Measurements from ENCODE around the gene WNT16.
"Not testable (repeated sequence)": the region's sequence is repeated elsewhere in the genome, so short reads cannot be mapped to it uniquely, and the experiment has no call there.

WNT16 gene

GRCh38 chr7:121307021-121307574 lies 21.7 kb upstream of the WNT16 start:
- DNase-seq: no peak

- DNase-seq: no peak
Measured at GRCh38 chr7:121313220-121313792, 15.5 kb upstream of the WNT16 start.

GRCh38 chr7:121313793-121314676 lies 14.8 kb upstream of the WNT16 start:
- no peak for DNase-seq

GRCh38 chr7:121315170-121315569 lies 13.6 kb upstream of the WNT16 start:
- DNase-seq: not testable (repeated sequence)

GRCh38 chr7:121322460-121322859 lies 6.3 kb upstream of the WNT16 start:
- DNase-seq: no peak

- DNase-seq: no peak
Measured at GRCh38 chr7:121323515-121324302, 5.1 kb upstream of the WNT16 start.

GRCh38 chr7:121327671-121328070 lies 1.1 kb upstream of the WNT16 start:
- DNase-seq: no peak

GRCh38 chr7:121329191-121330052 lies 622 bp downstream of the WNT16 start:
- no peak for DNase-seq

GRCh38 chr7:121330053-121330833 lies 1.4 kb downstream of the WNT16 start:
- no peak for DNase-seq

- DNase-seq: no peak
Measured at GRCh38 chr7:121331048-121331447, 2.2 kb downstream of the WNT16 start.

- no peak for DNase-seq
Measured at GRCh38 chr7:121331574-121331973, 2.8 kb downstream of the WNT16 start.

GRCh38 chr7:121334376-121334775 lies 5.6 kb downstream of the WNT16 start:
- no peak for DNase-seq

GRCh38 chr7:121334875-121335648 lies 6.3 kb downstream of the WNT16 start:
- DNase-seq: no peak

GRCh38 chr7:121336579-121336978 lies 7.8 kb downstream of the WNT16 start:
- DNase-seq: no peak

- peak in 1 of 2 experiments; percentile 21 for DNase-seq
Measured at GRCh38 chr7:121337398-121337797, 8.6 kb downstream of the WNT16 start.

GRCh38 chr7:121339082-121339481 lies 10.3 kb downstream of the WNT16 start:
- no peak for DNase-seq

GRCh38 chr7:121341933-121342332 lies 13.1 kb downstream of the WNT16 start:
- DNase-seq: no peak

GRCh38 chr7:121342631-121343030 lies 13.8 kb downstream of the WNT16 start:
- DNase-seq: no peak

- no peak for DNase-seq
Measured at GRCh38 chr7:121343302-121343701, 14.5 kb downstream of the WNT16 start.

GRCh38 chr7:121344093-121344492 lies 15.3 kb downstream of the WNT16 start:
- no peak for DNase-seq

GRCh38 chr7:121344497-121344896 lies 15.7 kb downstream of the WNT16 start:
- DNase-seq: no peak
